KMS-11 (cell line): Measurements from ENCODE around the gene PER1.

Experiments used
- H2AFZ ChIP-seq: fragments of 200-600 bp; sonication (generic); 2 replicates; pipeline ENCODE4 v1.6.1; 2016; ENCODE audit warnings: antibody characterized with exemption, mixed run types, low read depth
- H3K27ac ChIP-seq: fragments of 200-600 bp; sonication (generic); 2 replicates; pipeline ENCODE4 v1.6.1; 2016; ENCODE audit warnings: mild to moderate bottlenecking, mixed run types
- H3K27me3 ChIP-seq: fragments of 200-600 bp; sonication (generic); 2 replicates; pipeline ENCODE4 v1.6.1; 2017; ENCODE audit warnings: mild to moderate bottlenecking, low read depth, mixed run types, moderate library complexity; ENCODE audit not compliant: insufficient read depth
- H3K36me3 ChIP-seq: fragments of 200-600 bp; sonication (generic); 2 replicates; pipeline ENCODE4 v1.6.1; 2017; ENCODE audit warnings: mild to moderate bottlenecking, mixed run types; ENCODE audit not compliant: insufficient read depth
- H3K4me1 ChIP-seq: fragments of 200-600 bp; sonication (generic); 2 replicates; pipeline ENCODE4 v1.6.1; 2016; ENCODE audit warnings: mild to moderate bottlenecking, low read depth, mixed run types; ENCODE audit not compliant: poor library complexity, severe bottlenecking
- H3K4me2 ChIP-seq: fragments of 200-600 bp; sonication (generic); 2 replicates; pipeline ENCODE4 v1.7.0; 2016; ENCODE audit warnings: mild to moderate bottlenecking, mixed run types
- H3K4me3 ChIP-seq: fragments of 200-600 bp; sonication (generic); IDR thresholded peaks from 2 replicates; pipeline ENCODE4 v1.6.1; 2017; ENCODE audit warnings: low read depth, low read length, mixed read lengths; ENCODE audit not compliant: insufficient read depth
- H3K79me2 ChIP-seq: fragments of 200-600 bp; sonication (generic); 2 replicates; pipeline ENCODE4 v1.6.1; 2016; ENCODE audit warnings: low read depth, mixed run types; ENCODE audit not compliant: insufficient read depth
- H3K9ac ChIP-seq: fragments of 200-600 bp; sonication (generic); 2 replicates; pipeline ENCODE4 v1.6.1; 2016; ENCODE audit warnings: mild to moderate bottlenecking, mixed run types
- H4K20me1 ChIP-seq: fragments of 200-600 bp; sonication (generic); 2 replicates; pipeline ENCODE4 v1.6.1; 2016; ENCODE audit warnings: mild to moderate bottlenecking, mixed run types; ENCODE audit not compliant: insufficient read depth
- CTCF ChIP-seq: fragments of 200-600 bp; sonication (generic); conservative IDR thresholded peaks from 2 replicates; pipeline ENCODE4 v1.6.1; 2017; ENCODE audit warnings: low read depth, mild to moderate bottlenecking, antibody characterized with exemption, low read length, moderate library complexity, mixed read lengths

PER1 gene

GRCh38 chr17:8167526-8167925 lies 15.3 kb upstream of the PER1 start:
- no peaks in the 10 kb centered on the region for H3K36me3 ChIP-seq
- no peak overlapping the region for H3K27ac ChIP-seq
- H3K4me3 ChIP-seq: no peak overlapping the region
- no peak overlapping the region for H3K9ac ChIP-seq
- no peaks in the 10 kb centered on the region for H4K20me1 ChIP-seq
- H2AFZ ChIP-seq: no peak overlapping the region
- no peaks in the 10 kb centered on the region for H3K79me2 ChIP-seq
- H3K4me1 ChIP-seq: no peaks in the 10 kb centered on the region
- H3K4me2 ChIP-seq: no peak overlapping the region
- H3K27me3 ChIP-seq: no peaks in the 10 kb centered on the region
- no peak for TF ChIP-seq CTCF

GRCh38 chr17:8166731-8167130 lies 14.5 kb upstream of the PER1 start:
- TF ChIP-seq CTCF: no peak
- Histone ChIP-seq H3K27me3 (no peaks in the 10 kb centered on the region), H3K36me3 (no peaks in the 10 kb centered on the region), H2AFZ (no peak overlapping the region), H3K4me3 (no peak overlapping the region), H4K20me1 (no peaks in the 10 kb centered on the region), H3K9ac (no peak overlapping the region), H3K27ac (no peak overlapping the region), H3K79me2 (no peaks in the 10 kb centered on the region), H3K4me1 (no peaks in the 10 kb centered on the region), H3K4me2 (no peak overlapping the region)

- H3K27ac ChIP-seq: no peak overlapping the region
- H4K20me1 ChIP-seq: no peaks in the 10 kb centered on the region
- no peaks in the 10 kb centered on the region for H3K4me1 ChIP-seq
Observed at GRCh38 chr17:8164815-8165131, 12.6 kb upstream of the PER1 start.

GRCh38 chr17:8163978-8164814 lies 12.0 kb upstream of the PER1 start:
- no peaks in the 10 kb centered on the region for H3K79me2 ChIP-seq
- H3K27me3 ChIP-seq: no peaks in the 10 kb centered on the region
- no peaks in the 10 kb centered on the region for H4K20me1 ChIP-seq
- H3K4me2 ChIP-seq: no peak overlapping the region
- H3K36me3 ChIP-seq: no peaks in the 10 kb centered on the region
- H2AFZ ChIP-seq: no peak overlapping the region
- no peak overlapping the region for H3K27ac ChIP-seq
- no peaks in the 10 kb centered on the region for H3K4me1 ChIP-seq
- no peak overlapping the region for H3K4me3 ChIP-seq
- TF ChIP-seq CTCF: no peak
- H3K9ac ChIP-seq: no peak overlapping the region

More at GRCh38 chr17:8164815-8165131, 12.6 kb upstream of the PER1 start:
- H2AFZ ChIP-seq: no peak overlapping the region
- TF ChIP-seq CTCF: no peak
- no peaks in the 10 kb centered on the region for H3K79me2 ChIP-seq
- H3K27me3 ChIP-seq: no peaks in the 10 kb centered on the region
- H3K4me3 ChIP-seq: no peak overlapping the region
- H3K9ac ChIP-seq: no peak overlapping the region
- H3K4me2 ChIP-seq: no peak overlapping the region
- H3K36me3 ChIP-seq: no peaks in the 10 kb centered on the region
